CD8-positive, alpha-beta memory T cell (primary cell): ENCODE results near the gene PRKACG. TPM values are rescaled to one million over a fixed set of nuclear protein-coding genes. Genes with fewer than 3 reads are reported as not detected.

Source experiments
- CTCF ChIA-PET: fragments of 350-600 bp; sonication (Branson Sonifier 250); formaldehyde crosslinking; loops from one replicate; lab custom pipeline; 2021; ENCODE audit warnings: antibody characterized with exemption; lab: Charles Lee
- POLR2A ChIA-PET: fragments of 350-600 bp; sonication (Branson Sonifier 250); formaldehyde crosslinking; loops from one replicate; lab custom pipeline; 2021; ENCODE audit warnings: antibody characterized with exemption; lab: Charles Lee
- DNase-seq, 5 donors: peaks; one replicate each; pipeline versions ENCODE4 v3.0.0 to v3.0.0-alpha.2; 2020 to 2022; ENCODE audit warnings: mixed read lengths in 1 of 5
- H3K27ac ChIP-seq: one replicate; pipeline ENCODE4 v1.7.0; 2013; ENCODE audit warnings: low read depth, mild to moderate bottlenecking, low read length, moderate library complexity
- H3K27me3 ChIP-seq: 2 replicates; pipeline ENCODE4 v1.7.0; 2013; ENCODE audit warnings: low read length, mild to moderate bottlenecking; ENCODE audit not compliant: insufficient read depth, poor library complexity, severe bottlenecking
- H3K36me3 ChIP-seq: 2 replicates; pipeline ENCODE4 v1.7.0; 2013; ENCODE audit warnings: mild to moderate bottlenecking, low read length, moderate library complexity; ENCODE audit not compliant: insufficient read depth
- H3K4me1 ChIP-seq: 2 replicates; pipeline ENCODE4 v1.7.0; 2013; ENCODE audit warnings: mild to moderate bottlenecking, low read length, moderate library complexity; ENCODE audit not compliant: insufficient read depth
- H3K4me3 ChIP-seq: 2 replicates; pipeline ENCODE4 v1.7.0; 2013; ENCODE audit warnings: mild to moderate bottlenecking, low read length
- H3K9me3 ChIP-seq: 2 replicates; pipeline ENCODE4 v1.7.0; 2013; ENCODE audit warnings: mild to moderate bottlenecking, low read length
- H3K27ac Mint-ChIP-seq, 8 donors: one replicate each; pipeline ENCODE4 v1.8.0; 2020 to 2021; ENCODE audit warnings: mixed read lengths in 8 of 8, mild to moderate bottlenecking in 6 of 8, inconsistent platforms in 3 of 8, moderate library complexity in 3 of 8
- H3K27me3 Mint-ChIP-seq, 2 donors: one replicate each; pipeline ENCODE4 v1.8.0; 2020 to 2021; ENCODE audit warnings: mixed read lengths in 2 of 2, mild to moderate bottlenecking in 1 of 2, moderate library complexity in 1 of 2
- H3K36me3 Mint-ChIP-seq, 3 donors: one replicate each; pipeline ENCODE4 v1.8.0; 2020 to 2021; ENCODE audit warnings: mixed read lengths in 3 of 3, inconsistent platforms in 1 of 3, mild to moderate bottlenecking in 1 of 3
- H3K4me1 Mint-ChIP-seq, 3 donors: one replicate each; pipeline ENCODE4 v1.8.0; 2020 to 2021; ENCODE audit warnings: mixed read lengths in 3 of 3, inconsistent platforms in 1 of 3, mild to moderate bottlenecking in 1 of 3
- H3K4me3 Mint-ChIP-seq, 7 donors: one replicate each; pipeline ENCODE4 v1.8.0; 2020 to 2021; ENCODE audit warnings: mixed read lengths in 7 of 7, mild to moderate bottlenecking in 6 of 7, moderate library complexity in 4 of 7, inconsistent platforms in 2 of 7
- H3K9me3 Mint-ChIP-seq, 5 donors: one replicate each; pipeline ENCODE4 v1.8.0; 2020 to 2022; ENCODE audit warnings: mixed read lengths in 5 of 5, mild to moderate bottlenecking in 3 of 5, moderate library complexity in 2 of 5, inconsistent platforms in 1 of 5
- polyA plus RNA-seq: library from polyadenylated mRNA; unstranded; fragments of 300-500 nt; fragmentation: Illumina TruSeq; gene quantifications from one replicate; pipeline ENCODE4 v1.2.3, GENCODE V29; 2021
- total RNA-seq, 2 experiments: library from RNA; stranded (reverse); gene quantifications; one replicate each; pipeline ENCODE4 v1.2.3, GENCODE V29; 2021

PRKACG gene
- total and polyA plus RNA-seq, 3 experiments from 2014 or later: not detected

GRCh38 chr9:69035438-69036308 is 21.8 kb upstream of the PRKACG start, which contains the start of gene FXN:
FXN (plus strand) TSS chr9:69035752; CDS start chr9:69035783, 31 bp downstream.
- no peaks in the 10 kb centered on the region for H3K27me3 ChIP-seq
- POLR2A ChIA-PET: interaction anchor here (1.0 to 1.8 kb wide), 2 partner anchors 16 to 159 kb away, joined by 3 to 4 read pairs; no protein-coding TSS in a partner anchor
- CTCF ChIA-PET: interaction anchor here (0.6 to 3.5 kb wide), 18 partner anchors 8 to 256 kb away, joined by 3 to 45 read pairs (median 3); no protein-coding TSS in a partner anchor

GRCh38 chr9:69034071-69034470 is 20.2 kb upstream of the PRKACG start:
- H3K27me3 ChIP-seq: no peaks in the 10 kb centered on the region
- H3K4me1 ChIP-seq: peaks cover 19% of the 10 kb centered on the region
- no peak overlapping the region for H3K4me3 ChIP-seq
- peak overlapping the region in 1 of 8 donors; percentile 58 for H3K27ac Mint-ChIP-seq
- peaks cover 0 to 5% (median 0%) of the 10 kb centered on the region in 3 donors for H3K36me3 Mint-ChIP-seq
- no peak for DNase-seq
- H3K36me3 ChIP-seq: no peaks in the 10 kb centered on the region
- POLR2A ChIA-PET: no interaction called here
- H3K9me3 ChIP-seq: no peaks in the 10 kb centered on the region
- H3K4me1 Mint-ChIP-seq: peaks cover 27 to 34% (median 32%) of the 10 kb centered on the region in 3 donors
- CTCF ChIA-PET: interaction anchor here (1.4 to 3.5 kb wide), 2 partner anchors 10 to 35 kb away, joined by 4 to 11 read pairs; no protein-coding TSS in a partner anchor
- no peak overlapping the region for H3K27ac ChIP-seq
- H3K4me3 Mint-ChIP-seq: peak overlapping the region in 6 of 7 donors; percentile 1 to 71 (median 62)
- H3K27me3 Mint-ChIP-seq: no peaks in the 10 kb centered on the region
- no peaks in the 10 kb centered on the region for H3K9me3 Mint-ChIP-seq

More at GRCh38 chr9:69035438-69036308, 21.8 kb upstream of the PRKACG start, which contains the start of gene FXN:
- Histone ChIP-seq H3K9me3 (no peaks in the 10 kb centered on the region), H3K4me1 (peaks cover 12% of the 10 kb centered on the region), H3K36me3 (no peaks in the 10 kb centered on the region), H3K4me3 (peak within 1 kb of the TSS; percentile 80), H3K27ac (peak within 1 kb of the TSS; percentile 59)
- peak within 1 kb of the TSS; percentile 89 to 97 (median 96) for H3K4me3 Mint-ChIP-seq
- H3K27me3 Mint-ChIP-seq: no peaks in the 10 kb centered on the region
- H3K4me1 Mint-ChIP-seq: peaks cover 18 to 23% (median 21%) of the 10 kb centered on the region in 3 donors
- peak; percentile 66 to 81 (median 75) for DNase-seq
- H3K9me3 Mint-ChIP-seq: no peaks in the 10 kb centered on the region
- peak within 1 kb of the TSS; percentile 60 to 94 (median 92) for H3K27ac Mint-ChIP-seq
- peaks cover 0 to 9% (median 2%) of the 10 kb centered on the region in 3 donors for H3K36me3 Mint-ChIP-seq

- no peaks in the 10 kb centered on the region for H3K9me3 ChIP-seq
- H3K4me3 ChIP-seq: no peak overlapping the region
- POLR2A ChIA-PET: no interaction called here
- CTCF ChIA-PET: no interaction called here
- DNase-seq: no peak
- peaks cover 35% of the 10 kb centered on the region for H3K4me1 ChIP-seq
- Mint-ChIP-seq H3K4me3 (no peak overlapping the region), H3K27ac (peak overlapping the region in 3 of 8 donors; percentile 1 to 81 (median 4)), H3K27me3 (no peaks in the 10 kb centered on the region), H3K9me3 (no peaks in the 10 kb centered on the region), H3K36me3 (peaks cover 0 to 2% (median 0%) of the 10 kb centered on the region in 3 donors), H3K4me1 (peaks cover 27 to 41% (median 37%) of the 10 kb centered on the region in 3 donors)
- no peak overlapping the region for H3K27ac ChIP-seq
- no peaks in the 10 kb centered on the region for H3K36me3 ChIP-seq
- H3K27me3 ChIP-seq: no peaks in the 10 kb centered on the region
Measured at GRCh38 chr9:69030851-69031645, 17.1 kb upstream of the PRKACG start.

- Mint-ChIP-seq H3K4me3 (no peak overlapping the region), H3K36me3 (no peaks in the 10 kb centered on the region), H3K27ac (peak overlapping the region in 1 of 8 donors; percentile 56), H3K4me1 (peaks cover 23 to 39% (median 30%) of the 10 kb centered on the region in 3 donors), H3K27me3 (peaks cover 0 to 1% of the 10 kb centered on the region in 2 donors), H3K9me3 (no peaks in the 10 kb centered on the region)
- no peak for DNase-seq
- ChIA-PET CTCF (no interaction called here), POLR2A (no interaction called here)
- Histone ChIP-seq H3K4me3 (no peak overlapping the region), H3K4me1 (peaks cover 30% of the 10 kb centered on the region), H3K36me3 (no peaks in the 10 kb centered on the region), H3K9me3 (no peaks in the 10 kb centered on the region), H3K27ac (no peak overlapping the region), H3K27me3 (no peaks in the 10 kb centered on the region)
Measured at GRCh38 chr9:69029535-69029934, 15.6 kb upstream of the PRKACG start.

- Histone ChIP-seq H3K4me3 (no peak overlapping the region), H3K27ac (no peak overlapping the region), H3K27me3 (no peaks in the 10 kb centered on the region), H3K4me1 (peaks cover 30% of the 10 kb centered on the region), H3K36me3 (no peaks in the 10 kb centered on the region), H3K9me3 (no peaks in the 10 kb centered on the region)
- Mint-ChIP-seq H3K4me1 (peaks cover 23 to 39% (median 30%) of the 10 kb centered on the region in 3 donors), H3K27ac (peak overlapping the region in 2 of 8 donors; percentile 35 to 36), H3K9me3 (no peaks in the 10 kb centered on the region), H3K4me3 (peak overlapping the region in 4 of 7 donors; percentile 3 to 72 (median 58)), H3K36me3 (no peaks in the 10 kb centered on the region), H3K27me3 (peaks cover 1 to 3% of the 10 kb centered on the region in 2 donors)
- peak in 2 of 5 donors; percentile 53 to 75 for DNase-seq
- ChIA-PET CTCF (interaction anchor here (1.4 kb wide), 1 partner anchor 9 kb away, joined by 5 read pairs; no protein-coding TSS in a partner anchor), POLR2A (interaction anchor here (0.6 kb wide), 1 partner anchor 17 kb away, joined by 3 read pairs; no protein-coding TSS in a partner anchor)
Measured at GRCh38 chr9:69028754-69029153, 14.8 kb upstream of the PRKACG start.

GRCh38 chr9:69027355-69028097 is 13.6 kb upstream of the PRKACG start:
- no peaks in the 10 kb centered on the region for H3K9me3 Mint-ChIP-seq

GRCh38 chr9:69023650-69024049 is 9.7 kb upstream of the PRKACG start:
- H3K9me3 Mint-ChIP-seq: no peaks in the 10 kb centered on the region
- no peaks in the 10 kb centered on the region for H3K27me3 ChIP-seq
- peaks cover 39% of the 10 kb centered on the region for H3K4me1 ChIP-seq
- H3K27me3 Mint-ChIP-seq: peaks cover 1 to 8% of the 10 kb centered on the region in 2 donors
- no peaks in the 10 kb centered on the region for H3K9me3 ChIP-seq
- no peak overlapping the region for H3K4me3 Mint-ChIP-seq
- H3K27ac ChIP-seq: no peak overlapping the region
- ChIA-PET CTCF (interaction anchor here (0.7 to 2.3 kb wide), 3 partner anchors 8 to 26 kb away, joined by 3 to 11 read pairs (median 5); partner anchors contain the start of gene FXN), POLR2A (no interaction called here)
- no peak overlapping the region for H3K4me3 ChIP-seq
- no peaks in the 10 kb centered on the region for H3K36me3 ChIP-seq
- peaks cover 28 to 42% (median 32%) of the 10 kb centered on the region in 3 donors for H3K4me1 Mint-ChIP-seq
- H3K27ac Mint-ChIP-seq: peak overlapping the region in 1 of 8 donors; percentile 7
- DNase-seq: no peak
- peaks cover 0 to 3% (median 0%) of the 10 kb centered on the region in 3 donors for H3K36me3 Mint-ChIP-seq

More at GRCh38 chr9:69027355-69028097, 13.6 kb upstream of the PRKACG start:
- ChIA-PET CTCF (interaction anchor here (1.4 kb wide), 2 partner anchors 8 to 11 kb away, joined by 4 to 5 read pairs; no protein-coding TSS in a partner anchor), POLR2A (no interaction called here)
- no peaks in the 10 kb centered on the region for H3K36me3 ChIP-seq
- H3K4me1 ChIP-seq: peaks cover 30% of the 10 kb centered on the region
- H3K27ac Mint-ChIP-seq: peak overlapping the region in 1 of 8 donors; percentile 61
- peaks cover 1 to 8% of the 10 kb centered on the region in 2 donors for H3K27me3 Mint-ChIP-seq
- H3K4me3 Mint-ChIP-seq: no peak overlapping the region
- peak in 3 of 5 donors; percentile 31 to 58 (median 47) for DNase-seq
- no peaks in the 10 kb centered on the region for H3K36me3 Mint-ChIP-seq
- H3K4me1 Mint-ChIP-seq: peaks cover 23 to 39% (median 30%) of the 10 kb centered on the region in 3 donors
- H3K9me3 ChIP-seq: no peaks in the 10 kb centered on the region
- H3K4me3 ChIP-seq: no peak overlapping the region
- no peak overlapping the region for H3K27ac ChIP-seq
- no peaks in the 10 kb centered on the region for H3K27me3 ChIP-seq
